Measurements from ENCODE around the gene FAM177B.

FAM177B gene

DNA sequence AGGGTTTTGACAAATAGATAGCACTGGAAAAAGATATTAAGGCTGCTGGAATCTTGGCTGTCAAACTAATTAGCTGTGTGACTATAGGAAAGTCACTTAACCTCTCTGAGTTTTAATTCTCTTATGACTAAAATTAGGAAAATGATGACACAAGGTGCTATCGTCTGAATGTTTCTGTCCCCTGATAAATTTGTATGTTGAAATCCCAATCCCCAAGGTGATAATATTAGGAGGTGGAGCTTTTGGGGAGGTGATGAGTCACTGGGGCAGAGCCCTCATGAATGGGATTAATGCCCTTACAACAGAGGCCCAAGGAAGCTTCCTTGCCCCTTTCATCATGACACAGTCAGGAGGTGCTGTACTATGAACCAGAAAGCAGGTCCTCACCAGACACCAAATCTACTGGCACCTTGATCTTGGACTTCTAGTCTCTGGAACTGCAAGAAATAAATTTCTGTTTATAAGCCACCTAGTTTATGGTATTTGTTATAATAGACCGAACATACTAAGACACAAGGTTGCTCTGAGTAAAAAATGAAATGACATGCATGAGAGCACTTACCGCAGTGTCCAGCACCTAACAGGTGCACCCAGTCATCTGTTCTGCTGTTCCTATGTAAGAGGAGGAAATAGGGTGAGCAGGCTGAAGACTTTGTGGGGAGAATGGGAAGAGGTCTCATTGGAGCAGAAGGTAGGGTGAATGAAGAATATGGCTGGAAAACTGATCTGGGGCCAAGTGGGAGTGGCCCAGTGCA lies 51.6 kb downstream of the FAM177B start:
- H3K36me3 Mint-ChIP-seq = peaks cover 14% of the 10 kb centered on the region
- no peaks in the 10 kb centered on the region for H3K27me3 Mint-ChIP-seq
- peaks cover 17% of the 10 kb centered on the region for H3K9me3 Mint-ChIP-seq
- no peak for ATAC-seq
- H3K27ac Mint-ChIP-seq = peak overlapping the region; percentile 29
- no peak overlapping the region for H3K4me3 Mint-ChIP-seq
- H3K4me1 Mint-ChIP-seq = peaks cover 38% of the 10 kb centered on the region

- no peaks in the 10 kb centered on the region for H3K27me3 Mint-ChIP-seq
- H3K27ac Mint-ChIP-seq = peak overlapping the region; percentile 38
- peaks cover 28% of the 10 kb centered on the region for H3K4me1 Mint-ChIP-seq
- no peak overlapping the region for H3K4me3 Mint-ChIP-seq
- H3K36me3 Mint-ChIP-seq = peaks cover 14% of the 10 kb centered on the region
- H3K9me3 Mint-ChIP-seq = peaks cover 17% of the 10 kb centered on the region
- ATAC-seq = no peak
Measured at GRCh38 chr1:222790115-222790514, 53.1 kb downstream of the FAM177B start.

- peaks cover 27% of the 10 kb centered on the region for H3K4me1 Mint-ChIP-seq
- H3K36me3 Mint-ChIP-seq = peaks cover 14% of the 10 kb centered on the region
- H3K4me3 Mint-ChIP-seq = no peak overlapping the region
- H3K27ac Mint-ChIP-seq = peak overlapping the region; percentile 38
- no peaks in the 10 kb centered on the region for H3K27me3 Mint-ChIP-seq
- no peak for ATAC-seq
- peaks cover 17% of the 10 kb centered on the region for H3K9me3 Mint-ChIP-seq
Measured at GRCh38 chr1:222790520-222790919, 53.5 kb downstream of the FAM177B start.

GRCh38 chr1:222791006-222791710 lies 54.2 kb downstream of the FAM177B start:
- Mint-ChIP-seq H3K4me1 (peaks cover 27% of the 10 kb centered on the region), H3K27ac (peak overlapping the region; percentile 38)
- no peak for ATAC-seq

GRCh38 chr1:222792744-222793143 lies 55.7 kb downstream of the FAM177B start:
- Mint-ChIP-seq H3K9me3 (peaks cover 17% of the 10 kb centered on the region), H3K27ac (no peak overlapping the region), H3K36me3 (peaks cover 14% of the 10 kb centered on the region), H3K4me1 (peaks cover 26% of the 10 kb centered on the region), H3K27me3 (no peaks in the 10 kb centered on the region), H3K4me3 (no peak overlapping the region)
- ATAC-seq = no peak

More at GRCh38 chr1:222791006-222791710, 54.2 kb downstream of the FAM177B start:
- Mint-ChIP-seq H3K27me3 (no peaks in the 10 kb centered on the region), H3K36me3 (peaks cover 14% of the 10 kb centered on the region), H3K4me3 (no peak overlapping the region), H3K9me3 (peaks cover 17% of the 10 kb centered on the region)

- peaks cover 8% of the 10 kb centered on the region for H3K36me3 Mint-ChIP-seq
- H3K27ac Mint-ChIP-seq = no peak overlapping the region
- no peak overlapping the region for H3K4me3 Mint-ChIP-seq
- no peaks in the 10 kb centered on the region for H3K27me3 Mint-ChIP-seq
- peaks cover 26% of the 10 kb centered on the region for H3K4me1 Mint-ChIP-seq
- no peak for ATAC-seq
- H3K9me3 Mint-ChIP-seq = peaks cover 8% of the 10 kb centered on the region
Measured at GRCh38 chr1:222794656-222795474, 57.9 kb downstream of the FAM177B start.

DNA sequence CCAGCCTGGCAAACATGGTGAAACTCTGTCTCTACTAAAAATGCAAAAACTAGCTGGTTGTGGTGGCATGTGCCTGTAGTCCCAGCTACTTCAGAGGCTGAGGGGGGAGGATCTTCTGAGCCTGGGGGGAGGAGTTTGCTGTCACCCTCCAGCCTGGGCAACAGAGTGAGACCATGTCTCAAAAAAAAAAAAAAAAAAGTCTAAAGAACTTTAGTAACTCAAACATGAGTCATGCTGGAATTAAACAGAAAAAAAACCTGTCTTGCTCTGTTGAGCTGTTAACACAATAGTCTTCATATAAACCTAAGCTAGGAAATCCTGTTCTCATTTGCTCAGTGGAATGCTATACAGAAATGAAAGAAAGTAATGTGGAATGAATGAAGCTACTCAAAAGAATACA lies 61.1 kb downstream of the FAM177B start:
- Mint-ChIP-seq H3K4me3 (no peak overlapping the region), H3K27me3 (no peaks in the 10 kb centered on the region), H3K36me3 (no peaks in the 10 kb centered on the region), H3K27ac (peak overlapping the region; percentile 42), H3K9me3 (no peaks in the 10 kb centered on the region), H3K4me1 (peaks cover 18% of the 10 kb centered on the region)
- peak; percentile 91 for ATAC-seq

- H3K27me3 Mint-ChIP-seq = no peaks in the 10 kb centered on the region
- no peaks in the 10 kb centered on the region for H3K36me3 Mint-ChIP-seq
- H3K4me1 Mint-ChIP-seq = peaks cover 17% of the 10 kb centered on the region
- H3K27ac Mint-ChIP-seq = peak overlapping the region; percentile 29
- no peaks in the 10 kb centered on the region for H3K9me3 Mint-ChIP-seq
- no peak overlapping the region for H3K4me3 Mint-ChIP-seq
- no peak for ATAC-seq
Measured at GRCh38 chr1:222798975-222799374, 62.0 kb downstream of the FAM177B start.

Measured in stimulated activated memory B cell treated with anti-CD40 and anti-IgM and Interleukin-4, amounts not matched to agents 10 μg/mL and 1 μg/mL and 100 μg/mL, for 72 hours (primary cell).